Posterior vena cava (tissue), 2 donors: ENCODE data around the gene TTC28. TPM values are rescaled to one million over a fixed set of nuclear protein-coding genes. Genes with fewer than 3 reads are reported as not detected.
"Not testable (repeated sequence)": the region's sequence is repeated elsewhere in the genome, so short reads cannot be mapped to it uniquely, and the experiment has no call there.

Experiments
- DNase-seq: peaks from one replicate; pipeline ENCODE4 v3.0.0-alpha.2; 2020; ENCODE audit warnings: low spot score
- intact Hi-C, 2 donors: fragments of 100-400 bp; cut with DNase I; formaldehyde crosslinking; loops; one replicate each; pipeline versions ENCODE4 v1.14.1 to v1.14.2; 2022 to 2023
- total RNA-seq, 2 donors: library from RNA; stranded (reverse); fragmentation: NEBNext Ultra II Directional; extraction: Animal tissue kit (Norgen Biotek cat#: 25700); gene quantifications; one replicate each; pipeline ENCODE4 v1.2.1, GENCODE V29; 2021
- donor health status: DM: yes; HTN: yes; CAD: no.
- donor health status: DM: yes; HTN: yes; CAD: no.

The TTC28 gene
- total RNA-seq, 2 donors from 2014 or later, result 36.6 to 51.2 TPM

GRCh38 chr22:28232204-28232603, 447.4 kb downstream of the TTC28 start:
- intact Hi-C loops, result no loop called here
- no peak for DNase-seq

GRCh38 chr22:28231441-28231840, 448.2 kb downstream of the TTC28 start:
- DNase-seq, result no peak
- intact Hi-C loops, result no loop called here

GRCh38 chr22:28230671-28231070, 449.0 kb downstream of the TTC28 start:
- intact Hi-C loops, result no loop called here
- no peak for DNase-seq

GRCh38 chr22:28229566-28230485, 449.8 kb downstream of the TTC28 start:
- intact Hi-C loops, result no loop called here
- DNase-seq, result no peak

GRCh38 chr22:28223826-28224225, 455.8 kb downstream of the TTC28 start:
- no peak for DNase-seq
- intact Hi-C loops, result no loop called here

- intact Hi-C loops, result no loop called here
- no peak for DNase-seq
Observed at GRCh38 chr22:28222976-28223745, 456.5 kb downstream of the TTC28 start.

- intact Hi-C loops, result no loop called here
- no peak for DNase-seq
Observed at GRCh38 chr22:28222571-28222970, 457.1 kb downstream of the TTC28 start.

- no peak for DNase-seq
- intact Hi-C loops, result no loop called here
Observed at GRCh38 chr22:28222052-28222451, 457.6 kb downstream of the TTC28 start.

GRCh38 chr22:28220626-28221363, 458.8 kb downstream of the TTC28 start:
- intact Hi-C loops, result no loop called here
- no peak for DNase-seq

- intact Hi-C loops, result no loop called here
- DNase-seq, result no peak
Observed at GRCh38 chr22:28217277-28217676, 462.4 kb downstream of the TTC28 start.

- intact Hi-C loops, DNase-seq: not testable (repeated sequence)
Observed at GRCh38 chr22:28214750-28215149, 464.9 kb downstream of the TTC28 start.

- intact Hi-C loops, DNase-seq: not testable (repeated sequence)
Observed at GRCh38 chr22:28209457-28209856, 470.2 kb downstream of the TTC28 start.

GRCh38 chr22:28208787-28209186, 470.9 kb downstream of the TTC28 start:
- no peak for DNase-seq
- intact Hi-C loops, result no loop called here

GRCh38 chr22:28208036-28208435, 471.6 kb downstream of the TTC28 start:
- no peak for DNase-seq
- intact Hi-C loops, result no loop called here

- intact Hi-C loops, result no loop called here
Observed at GRCh38 chr22:28207281-28208030, 472.2 kb downstream of the TTC28 start.

GRCh38 chr22:28205926-28206325, 473.7 kb downstream of the TTC28 start:
- no peak for DNase-seq
- intact Hi-C loops, result no loop called here

More at GRCh38 chr22:28207281-28208030, 472.2 kb downstream of the TTC28 start:
- no peak for DNase-seq

- no peak for DNase-seq
- intact Hi-C loops, result no loop called here
Observed at GRCh38 chr22:28204382-28204781, 475.3 kb downstream of the TTC28 start.

- no peak for DNase-seq
- intact Hi-C loops, result no loop called here
Observed at GRCh38 chr22:28203286-28203685, 476.4 kb downstream of the TTC28 start.

GRCh38 chr22:28198692-28199091, 480.9 kb downstream of the TTC28 start:
- no peak for DNase-seq
- intact Hi-C loops, result no loop called here
